Kidney (tissue), 14 donors: ENCODE results near the gene SLC25A26. TPM values are rescaled to one million over a fixed set of nuclear protein-coding genes. Genes with fewer than 3 reads are reported as not detected.

ENCODE experiments used
- DNase-seq, 5 donors: peaks; one replicate each; pipeline ENCODE4 v3.0.0-alpha.2; 2013 to 2020
- FAIRE-seq: peaks from 2 replicates; lab custom pipeline; 2012; peaks lifted over from hg19 to GRCh38; lab: Jason Lieb, UNC
- H3K27ac ChIP-seq, 2 donors: one replicate each; pipeline ENCODE4 v1.7.0; 2013; ENCODE audit warnings: low read depth in 2 of 2, low read length in 2 of 2, inconsistent platforms in 1 of 2
- H3K27me3 ChIP-seq: one replicate; pipeline ENCODE4 v1.7.1; 2013; ENCODE audit warnings: low read length, inconsistent platforms; ENCODE audit not compliant: control insufficient read depth, insufficient read depth
- H3K36me3 ChIP-seq, 3 donors: one replicate each; pipeline versions ENCODE4 v1.7.0 to v1.7.1; 2013; ENCODE audit warnings: low read length in 3 of 3, control low read depth in 1 of 3, inconsistent platforms in 1 of 3; ENCODE audit not compliant: insufficient read depth in 3 of 3, control insufficient read depth in 2 of 3
- H3K4me1 ChIP-seq, 3 donors: one replicate each; pipeline versions ENCODE4 v1.7.0 to v1.7.1; 2013; ENCODE audit warnings: low read length in 3 of 3, inconsistent platforms in 1 of 3, low read depth in 1 of 3; ENCODE audit not compliant: control insufficient read depth in 2 of 3, insufficient read depth in 2 of 3
- H3K4me3 ChIP-seq, 3 donors: one replicate each; pipeline versions ENCODE4 v1.7.0 to v1.8.1; 2013; ENCODE audit warnings: low read length in 3 of 3, control low read depth in 1 of 3, inconsistent platforms in 1 of 3
- H3K9ac ChIP-seq, 3 donors: one replicate each; pipeline versions ENCODE4 v1.7.0 to v1.7.1; 2013; ENCODE audit warnings: low read length in 3 of 3, control low read depth in 1 of 3, inconsistent platforms in 1 of 3
- H3K9me3 ChIP-seq, 3 donors: one replicate each; pipeline versions ENCODE4 v1.7.0 to v1.7.1; 2013; ENCODE audit warnings: low read length in 3 of 3, control low read depth in 1 of 3, inconsistent platforms in 1 of 3; ENCODE audit not compliant: control insufficient read depth in 2 of 3, insufficient read depth in 1 of 3
- intact Hi-C: fragments of 100-400 bp; cut with DNase I; formaldehyde crosslinking; loops from one replicate; pipeline ENCODE4 v1.11.1; 2022
- polyA plus RNA-seq: library from polyadenylated mRNA; stranded (reverse); fragments of 350-450 nt; fragmentation: Illumina TruSeq; extraction: RNeasy Lipid Tissue Mini Kit (QIAGEN cat#74804); gene quantifications from one replicate; pipeline ENCODE4 v1.2.3, GENCODE V29; 2014; ENCODE audit warnings: low read depth, low replicate concordance; ENCODE audit not compliant: insufficient read depth
- total RNA-seq: library from RNA; stranded (reverse); fragmentation: NEBNext Ultra II Directional; extraction: Animal tissue kit (Norgen Biotek cat#: 25700); gene quantifications from one replicate; pipeline ENCODE4 v1.2.1, GENCODE V29; 2021
- TF ChIP-seq, protein P1 (sequence below): IDR thresholded peaks from 3 replicates; pipeline ENCODE4 v1.5.1; 2012; ENCODE audit warnings: mild to moderate bottlenecking, moderate library complexity, borderline replicate concordance; ENCODE audit not compliant: insufficient read depth; ENCODE audit errors: extremely low read depth
- donor health status: control.
- donor health status: control.
- donor health status: control.
- donor health status: control.
- donor health status: control.
- donor health status: DM: yes; HTN: yes; CAD: no.
- donor health status: Normal renal cell carcinoma (clear cell type).

The SLC25A26 gene
- total and polyA plus RNA-seq, 2 donors from 2014 or later: 23.9 to 25.4 TPM

- FAIRE-seq (no peak), DNase-seq (peak in 1 of 5 donors; percentile 30)
- Histone ChIP-seq H3K9ac (no peak overlapping the region), H3K4me1 (peaks cover 0 to 2% (median 0%) of the 10 kb centered on the region in 3 donors), H3K27me3 (no peaks in the 10 kb centered on the region), H3K4me3 (no peak overlapping the region), H3K9me3 (no peaks in the 10 kb centered on the region), H3K27ac (no peak overlapping the region), H3K36me3 (peaks cover 0 to 20% (median 13%) of the 10 kb centered on the region in 3 donors)
- intact Hi-C loops: no loop called here
- TF ChIP-seq, protein P1, sequence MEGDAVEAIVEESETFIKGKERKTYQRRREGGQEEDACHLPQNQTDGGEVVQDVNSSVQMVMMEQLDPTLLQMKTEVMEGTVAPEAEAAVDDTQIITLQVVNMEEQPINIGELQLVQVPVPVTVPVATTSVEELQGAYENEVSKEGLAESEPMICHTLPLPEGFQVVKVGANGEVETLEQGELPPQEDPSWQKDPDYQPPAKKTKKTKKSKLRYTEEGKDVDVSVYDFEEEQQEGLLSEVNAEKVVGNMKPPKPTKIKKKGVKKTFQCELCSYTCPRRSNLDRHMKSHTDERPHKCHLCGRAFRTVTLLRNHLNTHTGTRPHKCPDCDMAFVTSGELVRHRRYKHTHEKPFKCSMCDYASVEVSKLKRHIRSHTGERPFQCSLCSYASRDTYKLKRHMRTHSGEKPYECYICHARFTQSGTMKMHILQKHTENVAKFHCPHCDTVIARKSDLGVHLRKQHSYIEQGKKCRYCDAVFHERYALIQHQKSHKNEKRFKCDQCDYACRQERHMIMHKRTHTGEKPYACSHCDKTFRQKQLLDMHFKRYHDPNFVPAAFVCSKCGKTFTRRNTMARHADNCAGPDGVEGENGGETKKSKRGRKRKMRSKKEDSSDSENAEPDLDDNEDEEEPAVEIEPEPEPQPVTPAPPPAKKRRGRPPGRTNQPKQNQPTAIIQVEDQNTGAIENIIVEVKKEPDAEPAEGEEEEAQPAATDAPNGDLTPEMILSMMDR: no peak
Measured at GRCh38 chr3:66398228-66399025, 177.6 kb downstream of the SLC25A26 start.

DNA sequence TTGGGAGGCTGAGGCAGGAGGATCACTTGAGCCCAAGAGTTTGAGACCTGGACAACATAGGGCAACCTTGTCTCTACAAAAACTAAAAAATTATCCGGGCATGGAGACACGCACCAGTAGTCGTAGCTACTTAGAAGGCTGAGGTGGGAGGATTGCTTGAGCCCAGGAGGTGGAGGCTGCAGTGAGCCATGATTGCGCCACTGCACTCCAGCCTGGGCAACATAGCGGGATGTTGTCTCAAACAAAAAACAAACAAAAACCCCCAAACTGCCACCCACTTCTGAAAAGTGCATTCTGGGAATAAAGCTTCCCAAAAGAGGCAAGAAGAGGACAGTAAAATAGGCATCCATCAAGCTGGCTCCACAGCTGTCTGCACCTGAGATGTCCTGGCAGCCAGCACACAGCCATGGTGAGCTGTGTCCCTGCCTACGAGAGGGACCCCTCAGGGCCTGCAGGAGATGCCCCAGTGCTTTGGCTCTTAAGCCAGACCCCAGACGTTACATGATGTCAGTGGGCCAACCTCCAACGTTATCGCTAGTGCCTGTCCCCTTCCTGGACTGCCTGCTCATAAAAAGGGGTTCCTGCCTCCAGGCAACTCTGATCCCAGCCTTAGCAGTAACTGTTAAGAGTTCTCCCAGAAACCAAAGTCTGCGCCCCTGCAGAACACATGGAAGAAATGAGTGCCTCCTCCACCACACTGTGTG lies 178.9 kb downstream of the SLC25A26 start:
- FAIRE-seq: no peak
- no peak overlapping the region for H3K27ac ChIP-seq
- no peak overlapping the region for H3K4me3 ChIP-seq
- no peak overlapping the region for H3K9ac ChIP-seq
- H3K36me3 ChIP-seq: peaks cover 0 to 20% (median 13%) of the 10 kb centered on the region in 3 donors
- H3K27me3 ChIP-seq: no peaks in the 10 kb centered on the region
- TF ChIP-seq, protein P1: no peak
- intact Hi-C loops: loop anchor here (10.0 kb wide), 1 partner anchor 415 kb away; no protein-coding TSS in a partner anchor
- no peaks in the 10 kb centered on the region for H3K9me3 ChIP-seq
- H3K4me1 ChIP-seq: no peaks in the 10 kb centered on the region
- DNase-seq: peak in 1 of 5 donors; percentile 25

GRCh38 chr3:66400411-66401156 lies 179.8 kb downstream of the SLC25A26 start:
- Histone ChIP-seq H3K4me1 (no peaks in the 10 kb centered on the region), H3K36me3 (peaks cover 0 to 20% (median 11%) of the 10 kb centered on the region in 3 donors), H3K27ac (no peak overlapping the region)

More at GRCh38 chr3:66400411-66401156, 179.8 kb downstream of the SLC25A26 start:
- peak in 4 of 5 donors; percentile 53 to 62 (median 58) for DNase-seq
- Histone ChIP-seq H3K4me3 (no peak overlapping the region), H3K27me3 (no peaks in the 10 kb centered on the region), H3K9me3 (no peaks in the 10 kb centered on the region), H3K9ac (no peak overlapping the region)
- FAIRE-seq: no peak
- TF ChIP-seq, protein P1: no peak
- intact Hi-C loops: loop anchor here (10.0 kb wide), 1 partner anchor 414 kb away; no protein-coding TSS in a partner anchor
